K562 (cell line): ENCODE results near the gene MT1E. TPM values are rescaled to one million over a fixed set of nuclear protein-coding genes. Genes with fewer than 3 reads are reported as not detected.

Source experiments
- ATAC-seq: fragments of 200-7000 bp; cut with Tn5 transposase; 3 replicates; pipeline ENCODE4 v1.9.1; 2020; ENCODE audit warnings: moderate library complexity
- BruUV-seq: library from RNA; stranded (reverse); fragments of 400-500 nt; replicated peaks from 2 replicates; lab custom pipeline; 2021; lab: Mats Ljungman, UMichigan
- CTCF ChIA-PET: fragments of 300-600 bp; formaldehyde crosslinking; extraction: SDS; loops from one replicate; lab custom pipeline; 2021; ENCODE audit warnings: low intra/inter-chr PET ratio; lab: Yijun Ruan, JAX
- POLR2A ChIA-PET: fragments of 300-600, 350-650 bp; sonication (Branson Sonifier 250); formaldehyde crosslinking; extraction: SDS; loops from one replicate; lab custom pipeline; 2021; ENCODE audit warnings: antibody characterized with exemption, inconsistent platforms; lab: Yijun Ruan, JAX
- DNase-seq, 4 experiments: peaks; one replicate each; pipeline versions ENCODE4 v3.0.0 to v3.0.0-alpha.2; 2011 to 2018; ENCODE audit warnings: low spot score in 3 of 4, mixed read lengths in 3 of 4; ENCODE audit errors: extremely low read depth in 1 of 4
- FAIRE-seq: peaks from 2 replicates; lab custom pipeline; 2011; peaks lifted over from hg19 to GRCh38; lab: Jason Lieb, UNC
- H2AFZ ChIP-seq: 2 replicates; pipeline ENCODE4 v1.6.0; 2011; ENCODE audit warnings: low read depth, low read length, control low read depth, inconsistent platforms
- H3K27ac ChIP-seq: fragments of 200-600 bp; 3 replicates; pipeline ENCODE4 v1.8.0; 2011; ENCODE audit warnings: low read depth, mild to moderate bottlenecking, control low read depth, inconsistent platforms, low read length, moderate library complexity, mixed read lengths; ENCODE audit errors: extremely low read depth
- H3K27me3 ChIP-seq, 2 experiments: fragments of 300-600 bp in 1 of 2; 2 replicates in 1 of 2; 3 replicates in 1 of 2; pipeline versions ENCODE4 v1.6.0 to v1.8.0; 2011; ENCODE audit warnings: inconsistent platforms in 2 of 2, low read length in 2 of 2, mild to moderate bottlenecking in 1 of 2, mixed read lengths in 1 of 2, moderate library complexity in 1 of 2; ENCODE audit not compliant: control insufficient read depth in 2 of 2, insufficient read depth in 2 of 2
- H3K36me3 ChIP-seq: fragments of 300-600 bp; 3 replicates; pipeline ENCODE4 v1.8.0; 2011; ENCODE audit warnings: mild to moderate bottlenecking, low read length, inconsistent platforms; ENCODE audit not compliant: control insufficient read depth, insufficient read depth
- H3K4me1 ChIP-seq, 2 experiments: fragments of 200-600 bp in 1 of 2; replicated peaks in 1 of 2; 2 replicates in 1 of 2; 3 replicates in 1 of 2; pipeline versions ENCODE4 v1.5.1 to v1.8.0; 2011; ENCODE audit warnings: inconsistent platforms in 2 of 2, low read length in 2 of 2, mild to moderate bottlenecking in 1 of 2, mixed read lengths in 1 of 2, moderate library complexity in 1 of 2; ENCODE audit not compliant: control insufficient read depth in 2 of 2, insufficient read depth in 2 of 2
- H3K4me2 ChIP-seq: 2 replicates; pipeline ENCODE4 v1.6.1; 2011; ENCODE audit warnings: low read length, control low read depth, inconsistent platforms, mixed read lengths; ENCODE audit not compliant: insufficient read depth
- H3K4me3 ChIP-seq: fragments of 200-600 bp; sonication (generic), shearing (Covaris generic); 2 replicates; pipeline ENCODE4 v1.5.1; 2016; ENCODE audit warnings: control low read depth, inconsistent platforms
- H3K79me2 ChIP-seq: fragments of 200-600 bp; 3 replicates; pipeline ENCODE4 v1.8.0; 2011; ENCODE audit warnings: low read length, inconsistent platforms; ENCODE audit not compliant: control insufficient read depth, insufficient read depth
- H3K9ac ChIP-seq, 2 experiments: 2 replicates each; pipeline versions ENCODE4 v1.6.0 to v1.6.1; 2011; ENCODE audit warnings: low read depth in 2 of 2, low read length in 2 of 2, control low read depth in 1 of 2, inconsistent platforms in 1 of 2, mild to moderate bottlenecking in 1 of 2, mixed read lengths in 1 of 2; ENCODE audit not compliant: insufficient read depth in 1 of 2
- H3K9me1 ChIP-seq: one replicate; pipeline ENCODE4 v1.6.0; 2011; ENCODE audit warnings: inconsistent platforms, mild to moderate bottlenecking, low read length, moderate library complexity; ENCODE audit not compliant: control insufficient read depth, insufficient read depth
- H3K9me3 ChIP-seq: replicated peaks from 2 replicates; pipeline ENCODE4 v1.5.1; 2011; ENCODE audit warnings: low read depth, low read length, inconsistent platforms; ENCODE audit not compliant: control insufficient read depth, insufficient read depth
- H4K20me1 ChIP-seq: replicated peaks from 2 replicates; pipeline ENCODE4 v1.6.1; 2011; ENCODE audit warnings: low read length, inconsistent platforms, mixed read lengths; ENCODE audit not compliant: control insufficient read depth, insufficient read depth
- BCOR ChIP-seq: fragments of 450-650 bp; IDR thresholded peaks from 2 replicates; pipeline ENCODE4 v1.6.1; 2016
- HEY1 ChIP-seq: fragments of 250-450 bp; sonication (Bioruptor Pico); IDR thresholded peaks from 2 replicates; pipeline ENCODE4 v1.5.0; 2020; ENCODE audit warnings: mild to moderate bottlenecking, moderate library complexity, borderline replicate concordance
- RBBP5 ChIP-seq: fragments of 200-600 bp; sonication (generic); IDR thresholded peaks from 2 replicates; pipeline ENCODE4 v1.6.1; 2012; ENCODE audit warnings: borderline replicate concordance, mild to moderate bottlenecking, low read length, control low read depth, inconsistent platforms; ENCODE audit not compliant: insufficient read depth, poor library complexity, severe bottlenecking
- RBM25 ChIP-seq: fragments of 200-400 bp; formaldehyde crosslinking; IDR thresholded peaks from 2 replicates; pipeline ENCODE4 v1.6.1; 2018; ENCODE audit warnings: low read length, low read depth, moderate library complexity; ENCODE audit not compliant: severe bottlenecking
- TEAD4 ChIP-seq, 2 experiments: sonication (generic) in 1 of 2; formaldehyde crosslinking in 1 of 2; IDR thresholded peaks; 2 replicates each; pipeline versions ENCODE4 v1.6.1 to v1.8.0; 2012 to 2022; ENCODE audit warnings: borderline replicate concordance in 1 of 2, inconsistent platforms in 1 of 2, low read length in 1 of 2, mild to moderate bottlenecking in 1 of 2, missing genetic modification reagents in 1 of 2
- ZFP36 ChIP-seq: fragments of 150-350 bp; IDR thresholded peaks from 2 replicates; pipeline ENCODE4 v1.6.1; 2018; ENCODE audit warnings: low read length, low read depth; ENCODE audit not compliant: partially characterized antibody
- ZNF589 ChIP-seq: fragments of 200-800 bp; sonication (Bioruptor generic); IDR thresholded peaks from 2 replicates; pipeline ENCODE4 v1.6.1; 2016; ENCODE audit warnings: low read depth, missing genetic modification characterization, missing compliant biosample characterization
- WGBS: fragments of 100-300 bp; shearing (Covaris generic); methylation state at CpG from one replicate; pipeline ENCODE4 v1.1.6; 2016; ENCODE audit warnings: low coverage, mixed read lengths; ENCODE audit not compliant: insufficient coverage; ENCODE audit errors: missing lambda C conversion rate; 5-methylcytosine and 5-hydroxymethylcytosine counted together
- in situ Hi-C: fragments of 300-500 bp; cut with MboI; formaldehyde crosslinking; loops from 4 replicates; pipeline ENCODE4 v1.15.0; 2018; ENCODE audit warnings: inconsistent platforms, mixed read lengths
- intact Hi-C: fragments of 100-400 bp; cut with micrococcal nuclease; formaldehyde crosslinking; loops from 2 replicates; pipeline ENCODE4 v1.14.2; 2022
- polyA plus RNA-seq, 8 experiments: library from polyadenylated mRNA; depleted of rRNA in 4 of 8; stranded (reverse) in 5 of 8; unstranded in 3 of 8; fragments of >200 nt; fragmentation: Nextera tagmentation in 2 of 8; fragmentation: Illumina TruSeq in 1 of 8; extraction: Ambion mirVana in 2 of 8; extraction: Trizol in 1 of 8; gene quantifications; 2 replicates each; pipeline versions ENCODE4 v1.2.1 to v1.2.3, GENCODE V29; 2011 to 2014; ENCODE audit warnings: inconsistent platforms in 1 of 8, missing spikeins in 1 of 8
- total RNA-seq, 7 experiments: library from RNA; depleted of rRNA in 6 of 7; stranded (reverse); fragments of >200 nt in 6 of 7; fragmentation: Illumina TruSeq in 2 of 7; extraction: Trizol in 2 of 7; gene quantifications; 2 replicates each; pipeline versions ENCODE4 v1.2.1 to v1.2.3, GENCODE V29; 2011 to 2021; ENCODE audit warnings: low replicate concordance in 1 of 7
- TF ChIP-seq, protein P1 (sequence below): fragments of 200-800 bp; sonication (Bioruptor generic); IDR thresholded peaks from 2 replicates; pipeline ENCODE4 v1.6.1; 2016; ENCODE audit warnings: missing genetic modification characterization, missing compliant biosample characterization

The MT1E gene
- total and polyA plus RNA-seq, 9 of the 15 experiments (the other 6 are each of a cell fraction or from before 2014, with no cell fraction given): 0.29 to 0.81 (median 0.46) TPM; not detected in 3

DNA sequence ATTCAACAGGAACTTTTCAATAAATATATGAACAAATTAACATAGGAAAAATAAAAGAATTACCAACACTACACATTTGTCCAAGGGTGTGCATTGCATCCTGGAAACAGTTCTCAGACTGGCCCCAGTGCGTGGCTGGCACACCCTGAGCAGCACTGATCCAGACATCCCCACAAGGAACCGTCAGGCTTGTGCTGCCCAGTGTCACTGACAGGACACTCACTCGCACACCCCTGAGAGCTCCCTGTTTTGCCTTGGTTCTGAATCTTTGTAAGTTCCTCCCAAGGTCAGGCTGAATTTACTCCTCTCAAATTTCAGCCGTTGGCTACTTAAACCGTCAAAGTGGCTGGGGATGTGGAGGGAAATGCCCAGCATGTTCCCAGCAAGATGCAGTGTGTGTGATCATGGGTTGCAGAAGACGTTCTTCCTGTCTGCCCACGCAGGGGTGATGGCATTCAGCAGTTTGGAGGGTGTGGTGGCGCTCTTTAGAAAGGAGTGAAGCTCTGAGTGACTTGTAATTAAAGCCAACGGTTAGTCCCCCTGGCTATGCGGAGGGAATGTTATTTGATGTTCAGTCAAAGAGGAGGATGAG, 15.5 kb upstream of the MT1E start (continued):
- TF ChIP-seq TEAD4 (IDR thresholded peaks at IDR 0.05; ENCODE audit: low read length) (no peak), TEAD4 (CRISPR knock-in tag; IDR thresholded peaks at IDR 0.05; ENCODE audit: borderline replicate concordance) (no peak)

DNA sequence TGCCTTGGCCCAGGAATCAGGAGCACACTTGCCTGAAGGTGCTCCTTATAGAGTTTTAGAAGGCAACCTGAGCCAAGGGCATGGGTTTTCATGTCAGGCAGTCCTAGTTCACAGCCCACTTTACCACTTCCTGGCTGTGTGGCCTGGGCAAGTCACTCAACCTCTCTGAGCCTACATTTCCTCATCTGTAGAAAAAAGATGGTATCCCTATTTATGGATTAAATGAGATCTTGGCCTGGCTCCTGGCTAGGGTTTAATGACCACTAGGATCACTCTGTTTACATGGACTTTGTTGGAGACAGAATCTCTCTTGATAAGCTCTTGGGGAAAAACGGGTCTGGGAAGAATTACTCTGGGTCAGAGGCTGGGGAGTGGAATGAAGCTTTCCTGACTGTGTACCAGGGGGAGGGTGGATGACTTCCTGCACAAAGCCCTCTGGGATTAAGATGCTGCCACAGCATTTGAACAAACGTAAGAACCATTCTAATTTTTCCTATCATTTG, 14.9 kb upstream of the MT1E start:
- 43% methylated on average over 2 of the region's 2 CpGs for WGBS
- H2AFZ ChIP-seq: peak overlapping the region; percentile 97
- H3K4me3 ChIP-seq: no peak overlapping the region
- H3K27me3 ChIP-seq: peaks cover 0 to 6% of the 10 kb centered on the region in 2 experiments; a peak in 2 of 5 replicates
- no peaks in the 10 kb centered on the region for H3K79me2 ChIP-seq
- H3K4me2 ChIP-seq: peak overlapping the region; percentile 78; the same call in 1 of the 2 replicates
- POLR2A ChIA-PET: interaction anchor here (0.6 to 0.8 kb wide), 2 partner anchors 79 to 227 kb away, joined by 3 read pairs; no protein-coding TSS in a partner anchor
- ATAC-seq: no peak
- no peak overlapping the region; a peak in 1 of 4 replicates for H3K9ac ChIP-seq
- in situ Hi-C loops (no loop called here), intact Hi-C loops (no loop called here)
- H3K9me1 ChIP-seq: no peaks in the 10 kb centered on the region
- DNase-seq: no peak
- no TSS peak for BruUV-seq
- H4K20me1 ChIP-seq: no peaks in the 10 kb centered on the region
- no peaks in the 10 kb centered on the region for H3K9me3 ChIP-seq
- H3K36me3 ChIP-seq: no peaks in the 10 kb centered on the region
- H3K4me1 ChIP-seq: peaks cover 27 to 29% of the 10 kb centered on the region in 2 experiments
- no peak overlapping the region for H3K27ac ChIP-seq
- CTCF ChIA-PET: no interaction called here
- no peak for FAIRE-seq
- TF ChIP-seq BCOR (peak; percentile 66), HEY1 (CRISPR knock-in tag) (no peak), RBBP5 (no peak), RBM25 (peak; percentile 66), ZNF589 (CRISPR knock-in tag) (0 out of 2 replicates have a peak, but pooled peaks have one; percentile 6), ZFP36 (peak; percentile 63)
- TF ChIP-seq, protein P1, sequence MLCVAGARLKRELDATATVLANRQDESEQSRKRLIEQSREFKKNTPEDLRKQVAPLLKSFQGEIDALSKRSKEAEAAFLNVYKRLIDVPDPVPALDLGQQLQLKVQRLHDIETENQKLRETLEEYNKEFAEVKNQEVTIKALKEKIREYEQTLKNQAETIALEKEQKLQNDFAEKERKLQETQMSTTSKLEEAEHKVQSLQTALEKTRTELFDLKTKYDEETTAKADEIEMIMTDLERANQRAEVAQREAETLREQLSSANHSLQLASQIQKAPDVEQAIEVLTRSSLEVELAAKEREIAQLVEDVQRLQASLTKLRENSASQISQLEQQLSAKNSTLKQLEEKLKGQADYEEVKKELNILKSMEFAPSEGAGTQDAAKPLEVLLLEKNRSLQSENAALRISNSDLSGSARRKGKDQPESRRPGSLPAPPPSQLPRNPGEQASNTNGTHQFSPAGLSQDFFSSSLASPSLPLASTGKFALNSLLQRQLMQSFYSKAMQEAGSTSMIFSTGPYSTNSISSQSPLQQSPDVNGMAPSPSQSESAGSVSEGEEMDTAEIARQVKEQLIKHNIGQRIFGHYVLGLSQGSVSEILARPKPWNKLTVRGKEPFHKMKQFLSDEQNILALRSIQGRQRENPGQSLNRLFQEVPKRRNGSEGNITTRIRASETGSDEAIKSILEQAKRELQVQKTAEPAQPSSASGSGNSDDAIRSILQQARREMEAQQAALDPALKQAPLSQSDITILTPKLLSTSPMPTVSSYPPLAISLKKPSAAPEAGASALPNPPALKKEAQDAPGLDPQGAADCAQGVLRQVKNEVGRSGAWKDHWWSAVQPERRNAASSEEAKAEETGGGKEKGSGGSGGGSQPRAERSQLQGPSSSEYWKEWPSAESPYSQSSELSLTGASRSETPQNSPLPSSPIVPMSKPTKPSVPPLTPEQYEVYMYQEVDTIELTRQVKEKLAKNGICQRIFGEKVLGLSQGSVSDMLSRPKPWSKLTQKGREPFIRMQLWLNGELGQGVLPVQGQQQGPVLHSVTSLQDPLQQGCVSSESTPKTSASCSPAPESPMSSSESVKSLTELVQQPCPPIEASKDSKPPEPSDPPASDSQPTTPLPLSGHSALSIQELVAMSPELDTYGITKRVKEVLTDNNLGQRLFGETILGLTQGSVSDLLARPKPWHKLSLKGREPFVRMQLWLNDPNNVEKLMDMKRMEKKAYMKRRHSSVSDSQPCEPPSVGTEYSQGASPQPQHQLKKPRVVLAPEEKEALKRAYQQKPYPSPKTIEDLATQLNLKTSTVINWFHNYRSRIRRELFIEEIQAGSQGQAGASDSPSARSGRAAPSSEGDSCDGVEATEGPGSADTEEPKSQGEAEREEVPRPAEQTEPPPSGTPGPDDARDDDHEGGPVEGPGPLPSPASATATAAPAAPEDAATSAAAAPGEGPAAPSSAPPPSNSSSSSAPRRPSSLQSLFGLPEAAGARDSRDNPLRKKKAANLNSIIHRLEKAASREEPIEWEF (CRISPR knock-in tag): no peak
